Naive thymus-derived CD8-positive, alpha-beta T cell (primary cell): ENCODE results near the gene RSRC1. TPM values are rescaled to one million over a fixed set of nuclear protein-coding genes. Genes with fewer than 3 reads are reported as not detected.

Source experiments
- ATAC-seq, 2 donors: fragments of 150-1000 bp; cut with Tn5 transposase in 1 of 2; sonication (Bioruptor Pico), chemical (Tn5 transposase) in 1 of 2; 1 replicate in 1 of 2; 2 replicates in 1 of 2; pipeline ENCODE4 v1.10.0; 2021; ENCODE audit warnings: mild to moderate bottlenecking in 2 of 2, moderate library complexity in 2 of 2
- POLR2A ChIA-PET: fragments of 350-600 bp; sonication (Branson Sonifier 250); formaldehyde crosslinking; loops from one replicate; lab custom pipeline; 2021; ENCODE audit warnings: antibody characterized with exemption; lab: Charles Lee
- DNase-seq, 10 donors: peaks; one replicate each; pipeline versions ENCODE4 v3.0.0 to v3.0.0-alpha.2; 2020 to 2022
- H3K27ac Mint-ChIP-seq, 10 donors: one replicate each; pipeline ENCODE4 v1.8.0; 2020 to 2022; ENCODE audit warnings: mild to moderate bottlenecking in 10 of 10, mixed read lengths in 10 of 10, moderate library complexity in 4 of 10, inconsistent platforms in 1 of 10
- H3K27me3 Mint-ChIP-seq, 5 donors: one replicate each; pipeline ENCODE4 v1.8.0; 2021 to 2022; ENCODE audit warnings: mixed read lengths in 5 of 5
- H3K36me3 Mint-ChIP-seq, 3 donors: one replicate each; pipeline ENCODE4 v1.8.0; 2020 to 2022; ENCODE audit warnings: mixed read lengths in 3 of 3, mild to moderate bottlenecking in 2 of 3, inconsistent platforms in 1 of 3
- H3K4me1 Mint-ChIP-seq, 4 donors: one replicate each; pipeline ENCODE4 v1.8.0; 2021 to 2022; ENCODE audit warnings: mixed read lengths in 4 of 4
- H3K4me3 Mint-ChIP-seq, 10 donors: one replicate each; pipeline ENCODE4 v1.8.0; 2020 to 2022; ENCODE audit warnings: mild to moderate bottlenecking in 10 of 10, mixed read lengths in 10 of 10, moderate library complexity in 6 of 10, inconsistent platforms in 1 of 10
- H3K9me3 Mint-ChIP-seq, 9 donors: one replicate each; pipeline ENCODE4 v1.8.0; 2020 to 2022; ENCODE audit warnings: mixed read lengths in 9 of 9, mild to moderate bottlenecking in 3 of 9, inconsistent platforms in 1 of 9, moderate library complexity in 1 of 9
- polyA plus RNA-seq, 3 donors: library from polyadenylated mRNA; unstranded; fragments of 300-500 nt; fragmentation: Illumina TruSeq; gene quantifications; one replicate each; pipeline ENCODE4 v1.2.3, GENCODE V29; 2021
- total RNA-seq, 8 experiments: library from RNA in 2 of 8; stranded (reverse) in 2 of 8; gene quantifications; one replicate each; pipeline ENCODE4 v1.2.3 and lab custom pipeline; 2021 to 2026

Gene RSRC1
- total and polyA plus RNA-seq, 5 experiments from 2014 or later: 30.2 to 38.3 (median 32.6) TPM

DNA sequence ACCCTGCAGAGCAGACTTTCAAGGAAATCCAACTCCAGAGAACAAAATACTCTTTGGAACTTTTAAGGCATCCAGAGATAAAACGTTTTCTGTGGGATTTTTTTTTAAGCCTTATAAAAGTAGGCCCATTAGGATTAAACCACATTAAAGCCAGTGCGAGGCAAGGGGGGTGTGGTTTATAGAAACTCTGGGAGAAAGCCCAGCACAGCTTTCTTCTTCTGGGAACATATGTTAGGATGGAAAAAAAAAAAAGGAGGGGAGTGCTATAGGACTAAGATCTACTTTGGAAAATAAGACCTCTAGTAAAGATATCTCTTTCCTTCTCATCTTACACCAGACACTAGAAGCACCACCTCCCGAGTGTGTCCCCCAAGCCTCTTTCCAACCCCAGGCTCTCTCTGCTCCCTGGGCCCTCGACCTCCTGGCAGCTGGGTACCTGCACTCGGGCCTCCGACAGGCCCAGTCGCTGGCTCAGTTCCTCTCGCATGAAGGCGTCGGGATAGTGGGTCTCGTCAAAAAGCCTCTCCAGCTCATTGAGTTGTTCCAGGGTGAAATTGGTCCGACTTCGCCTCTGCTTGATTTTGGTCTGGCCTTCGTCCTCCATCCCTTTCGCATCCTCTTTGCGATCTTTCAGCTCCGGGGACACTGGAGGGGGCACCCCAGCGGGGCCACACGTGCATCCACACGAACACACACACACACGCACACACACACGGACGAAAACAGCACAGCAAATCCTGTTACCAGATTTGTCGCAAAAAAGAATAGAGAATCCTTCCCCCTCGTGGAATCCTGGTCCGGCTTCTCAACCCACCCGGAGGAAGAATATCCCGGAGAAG lies 7.4 kb upstream of the RSRC1 start:
- ATAC-seq: no peak
- Mint-ChIP-seq H3K36me3 (peaks cover 0 to 24% (median 19%) of the 10 kb centered on the region in 3 donors), H3K27ac (peak overlapping the region in 4 of 10 donors; percentile 29 to 86 (median 74)), H3K27me3 (peaks cover 73 to 99% (median 83%) of the 10 kb centered on the region in 5 donors), H3K9me3 (peaks cover 0 to 37% (median 0%) of the 10 kb centered on the region in 9 donors), H3K4me1 (peaks cover 30 to 61% (median 51%) of the 10 kb centered on the region in 4 donors), H3K4me3 (peak overlapping the region; percentile 30 to 69 (median 45))
- no peak for DNase-seq
- POLR2A ChIA-PET: no interaction called here

DNA sequence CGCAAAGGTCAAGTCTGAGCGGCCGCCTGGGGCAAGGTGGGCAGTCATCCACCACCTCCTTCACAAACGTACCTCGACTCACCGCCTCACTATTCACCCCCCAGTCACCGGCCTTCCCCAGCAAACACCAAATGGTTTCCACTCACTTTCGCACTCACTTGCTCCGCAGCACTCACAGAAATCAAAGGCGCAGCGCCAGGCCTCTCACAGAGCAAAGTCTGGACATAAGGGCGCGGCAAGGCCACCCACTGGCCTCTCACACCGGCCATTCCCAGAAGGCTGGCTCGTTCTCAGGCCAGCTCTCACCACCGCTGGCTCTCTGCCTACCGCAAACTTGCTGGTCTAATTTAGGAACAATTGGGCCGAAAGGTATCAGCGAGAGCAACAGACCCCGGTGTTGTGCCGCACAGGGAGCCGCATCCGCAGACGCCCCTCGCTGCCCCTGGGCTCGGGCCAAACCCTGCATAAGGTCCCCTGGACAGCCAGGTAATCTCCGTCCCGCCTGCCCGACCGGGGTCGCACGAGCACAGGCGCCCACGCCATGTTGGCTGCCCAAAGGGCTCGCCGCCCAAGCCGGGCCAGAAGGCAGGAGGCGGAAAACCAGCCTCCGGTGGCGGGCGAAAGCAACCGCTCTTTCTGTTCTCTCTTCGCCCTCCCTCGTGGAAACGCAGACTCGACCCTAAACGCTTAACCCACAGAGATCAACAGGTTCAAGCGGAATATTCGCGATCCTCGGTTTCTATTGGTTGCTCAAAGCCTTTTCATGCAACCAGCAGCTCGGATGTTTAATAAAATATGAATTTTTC lies 6.6 kb upstream of the RSRC1 start:
- peak in 3 of 10 donors; percentile 5 to 27 (median 27) for DNase-seq
- Mint-ChIP-seq H3K36me3 (peaks cover 0 to 24% (median 19%) of the 10 kb centered on the region in 3 donors), H3K9me3 (peaks cover 0 to 30% (median 0%) of the 10 kb centered on the region in 9 donors), H3K4me3 (peak overlapping the region; percentile 22 to 72 (median 66)), H3K27ac (peak overlapping the region in 3 of 10 donors; percentile 74 to 86 (median 74)), H3K4me1 (peaks cover 24 to 55% (median 45%) of the 10 kb centered on the region in 4 donors), H3K27me3 (peaks cover 65 to 99% (median 83%) of the 10 kb centered on the region in 5 donors)
- ATAC-seq: peak; percentile 16 to 21
- POLR2A ChIA-PET: no interaction called here

DNA sequence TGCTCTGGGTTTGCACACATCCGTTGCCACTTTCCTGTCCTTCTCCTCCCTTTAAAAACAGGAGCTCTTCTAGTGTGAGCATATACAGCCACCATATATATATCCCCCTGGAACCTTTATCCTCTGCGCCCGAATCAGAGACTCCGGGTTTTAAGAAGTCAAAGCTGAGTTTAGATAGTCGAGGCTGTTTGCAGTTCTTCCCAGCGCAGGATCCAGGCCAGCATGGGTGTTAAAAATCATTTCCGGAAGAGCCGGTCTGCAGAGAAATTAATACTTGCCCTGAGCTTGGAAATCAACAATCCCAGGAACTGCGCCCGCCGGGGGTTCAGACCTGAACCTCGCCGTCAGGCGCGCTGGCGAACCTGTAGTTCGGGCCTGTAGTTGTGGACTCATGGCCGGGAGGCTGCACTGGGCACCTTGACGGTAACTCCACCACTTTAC lies 6.0 kb upstream of the RSRC1 start:
- DNase-seq: no peak
- H3K4me3 Mint-ChIP-seq: peak overlapping the region; percentile 22 to 72 (median 64)
- peaks cover 61 to 97% (median 85%) of the 10 kb centered on the region in 5 donors for H3K27me3 Mint-ChIP-seq
- peak overlapping the region in 4 of 10 donors; percentile 2 to 70 (median 40) for H3K27ac Mint-ChIP-seq
- peaks cover 24 to 49% (median 44%) of the 10 kb centered on the region in 4 donors for H3K4me1 Mint-ChIP-seq
- peaks cover 0 to 24% (median 19%) of the 10 kb centered on the region in 3 donors for H3K36me3 Mint-ChIP-seq
- H3K9me3 Mint-ChIP-seq: peaks cover 0 to 30% (median 0%) of the 10 kb centered on the region in 9 donors
- ATAC-seq: peak; percentile 6 to 18
- POLR2A ChIA-PET: interaction anchor here (0.7 kb wide), 1 partner anchor 12 kb away, joined by 3 read pairs; no protein-coding TSS in a partner anchor

DNA sequence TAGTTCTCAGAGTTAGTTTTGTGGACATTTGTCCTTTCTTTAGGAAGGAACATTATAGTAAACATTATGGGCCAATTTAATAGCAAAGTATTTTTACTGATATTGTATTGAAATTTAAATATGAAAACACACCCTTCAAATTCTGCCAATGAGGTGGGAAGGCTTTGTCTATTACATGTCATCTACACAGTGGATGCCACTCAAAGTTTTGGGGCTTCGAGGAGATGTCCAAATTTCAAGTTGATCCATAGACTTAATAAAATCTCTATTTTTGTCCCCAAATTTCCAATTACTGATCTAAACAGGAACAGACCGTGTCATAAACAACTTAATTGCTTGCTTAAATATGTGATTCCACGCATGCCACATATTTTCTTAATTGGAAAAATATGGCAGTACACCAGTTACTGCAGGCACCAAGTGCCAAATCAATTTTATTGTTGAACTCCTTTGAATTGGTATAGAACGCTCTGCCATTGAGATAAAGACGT lies 5.4 kb upstream of the RSRC1 start:
- Mint-ChIP-seq H3K9me3 (peaks cover 0 to 30% (median 1%) of the 10 kb centered on the region in 9 donors), H3K4me1 (peaks cover 24 to 53% (median 45%) of the 10 kb centered on the region in 4 donors), H3K27ac (peak overlapping the region in 4 of 10 donors; percentile 2 to 66 (median 34)), H3K27me3 (peaks cover 56 to 93% (median 81%) of the 10 kb centered on the region in 5 donors), H3K4me3 (peak overlapping the region; percentile 22 to 87 (median 66)), H3K36me3 (peaks cover 0 to 24% (median 19%) of the 10 kb centered on the region in 3 donors)
- POLR2A ChIA-PET: interaction anchor here (0.7 kb wide), 1 partner anchor 12 kb away, joined by 3 read pairs; no protein-coding TSS in a partner anchor
- ATAC-seq: no peak
- peak in 1 of 10 donors; percentile 14 for DNase-seq

DNA sequence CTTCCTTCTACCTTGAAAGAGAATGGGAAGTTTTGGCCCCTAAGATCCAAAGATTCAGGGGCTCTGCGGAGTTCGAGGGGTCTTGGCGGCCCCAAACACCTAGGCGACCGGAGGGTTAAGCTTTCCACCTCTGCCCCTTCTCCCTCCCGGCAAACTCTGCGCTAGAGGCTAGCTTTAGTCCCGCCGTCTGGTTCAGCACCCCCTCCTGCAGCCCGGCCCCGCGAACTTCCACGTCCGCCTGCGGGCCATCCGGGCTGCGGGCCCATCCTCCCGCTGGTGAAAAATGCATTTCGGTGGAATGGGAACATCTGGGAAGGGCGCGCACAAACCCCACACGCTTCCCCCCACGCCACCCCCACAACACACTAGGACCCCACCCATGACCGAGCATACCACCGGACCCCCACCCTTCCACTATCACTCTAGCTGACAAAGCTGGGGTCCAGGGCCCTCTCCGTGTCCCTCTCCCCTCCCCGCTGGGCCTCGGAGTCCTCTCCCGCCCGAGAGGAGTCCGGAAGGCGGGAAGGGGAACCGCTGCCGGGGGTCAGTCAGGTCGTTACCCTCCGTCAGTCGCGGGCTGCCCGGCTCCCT lies 4.7 kb upstream of the RSRC1 start:
- H3K36me3 Mint-ChIP-seq: peaks cover 0 to 30% (median 22%) of the 10 kb centered on the region in 3 donors
- POLR2A ChIA-PET: interaction anchor here (0.6 kb wide), 1 partner anchor 599 kb away, joined by 4 read pairs; no protein-coding TSS in a partner anchor
- DNase-seq (peak in 1 of 10 donors; percentile 8), ATAC-seq (no peak)
- peaks cover 49 to 92% (median 77%) of the 10 kb centered on the region in 5 donors for H3K27me3 Mint-ChIP-seq
- H3K4me1 Mint-ChIP-seq: peaks cover 29 to 59% (median 51%) of the 10 kb centered on the region in 4 donors
- H3K9me3 Mint-ChIP-seq: peaks cover 0 to 31% (median 2%) of the 10 kb centered on the region in 9 donors
- H3K4me3 Mint-ChIP-seq: peak overlapping the region; percentile 12 to 87 (median 56)
- H3K27ac Mint-ChIP-seq: peak overlapping the region in 1 of 10 donors; percentile 19

DNA sequence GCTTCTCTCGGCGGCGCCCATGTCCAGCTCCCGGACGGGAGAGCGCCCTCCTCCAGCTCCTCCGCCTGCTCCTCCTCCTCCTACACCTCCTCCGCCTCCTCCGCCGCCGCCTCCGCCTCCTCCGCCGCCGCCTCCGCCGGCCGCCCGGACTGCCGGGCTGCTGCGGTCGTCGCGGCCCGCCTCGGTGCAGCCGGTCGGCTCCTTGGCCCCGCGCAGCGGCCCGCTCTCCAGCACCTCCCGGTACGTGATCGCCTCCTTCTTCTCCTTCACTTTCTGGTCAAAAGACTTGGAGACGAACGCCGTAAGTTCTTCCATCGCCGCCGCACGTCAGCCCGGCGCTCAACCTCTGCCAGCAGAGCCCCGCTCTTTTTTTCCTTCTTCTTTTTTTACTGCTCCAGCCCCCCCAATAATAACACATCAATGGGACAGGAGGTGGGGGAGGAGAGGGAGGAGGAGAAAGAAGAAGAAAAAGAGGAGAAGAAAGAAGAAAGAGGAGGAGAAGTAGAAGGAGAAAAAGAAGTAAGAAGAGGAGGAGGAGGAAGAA lies 4.1 kb upstream of the RSRC1 start:
- Mint-ChIP-seq H3K36me3 (peaks cover 0 to 30% (median 22%) of the 10 kb centered on the region in 3 donors), H3K9me3 (peaks cover 0 to 27% (median 2%) of the 10 kb centered on the region in 9 donors), H3K4me1 (peaks cover 29 to 64% (median 55%) of the 10 kb centered on the region in 4 donors), H3K4me3 (peak overlapping the region; percentile 75 to 90 (median 84)), H3K27ac (peak overlapping the region in 2 of 10 donors; percentile 19 to 91), H3K27me3 (peaks cover 45 to 86% (median 72%) of the 10 kb centered on the region in 5 donors)
- DNase-seq (peak in 4 of 10 donors; percentile 15 to 27 (median 22)), ATAC-seq (no peak)
- POLR2A ChIA-PET: interaction anchor here (0.6 kb wide), 1 partner anchor 598 kb away, joined by 4 read pairs; no protein-coding TSS in a partner anchor

DNA sequence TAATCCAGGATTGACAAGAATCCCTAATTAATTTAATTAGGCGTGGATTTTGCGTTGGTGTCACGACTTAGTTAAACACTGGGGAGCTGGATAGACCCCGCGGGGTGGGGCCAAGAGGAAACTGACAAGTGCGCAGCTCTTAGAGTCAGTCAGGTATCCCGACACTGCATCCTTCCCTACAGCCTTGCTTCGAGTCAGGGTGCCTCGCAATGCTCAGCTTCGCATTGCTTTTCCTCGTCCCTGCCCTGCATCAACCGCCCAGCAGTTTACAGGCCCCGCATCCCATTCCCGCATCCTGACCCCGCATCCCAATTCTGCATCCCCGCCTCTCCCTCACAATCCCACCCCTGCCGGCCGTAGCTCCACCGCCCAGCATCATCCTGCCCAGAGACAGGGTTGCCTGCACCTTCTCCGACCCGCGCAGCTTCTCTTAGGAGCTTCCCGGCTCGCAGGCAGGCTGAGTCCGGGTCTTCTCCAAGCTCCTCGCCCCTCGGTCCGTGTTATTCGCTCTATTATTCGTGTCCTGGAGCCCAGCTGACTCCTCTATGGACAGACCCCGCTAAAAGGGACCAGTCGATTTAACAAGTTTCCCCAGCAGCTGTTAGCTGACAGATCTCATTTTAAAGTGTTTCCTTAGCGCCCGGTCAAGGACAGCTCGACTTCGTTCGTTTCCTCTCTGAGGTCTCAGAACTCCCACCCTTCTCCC lies 3.0 kb upstream of the RSRC1 start:
- Mint-ChIP-seq H3K27ac (peak overlapping the region in 4 of 10 donors; percentile 4 to 91 (median 28)), H3K4me1 (peaks cover 36 to 76% (median 67%) of the 10 kb centered on the region in 4 donors), H3K9me3 (peaks cover 0 to 27% (median 2%) of the 10 kb centered on the region in 9 donors), H3K4me3 (peak overlapping the region; percentile 54 to 90 (median 78)), H3K36me3 (peaks cover 0 to 30% (median 22%) of the 10 kb centered on the region in 3 donors), H3K27me3 (peaks cover 40 to 75% (median 61%) of the 10 kb centered on the region in 5 donors)
- ATAC-seq (no peak), DNase-seq (peak in 2 of 10 donors; percentile 22 to 34)
- POLR2A ChIA-PET: interaction anchor here (0.9 kb wide), 1 partner anchor 11 kb away, joined by 4 read pairs; no protein-coding TSS in a partner anchor

DNA sequence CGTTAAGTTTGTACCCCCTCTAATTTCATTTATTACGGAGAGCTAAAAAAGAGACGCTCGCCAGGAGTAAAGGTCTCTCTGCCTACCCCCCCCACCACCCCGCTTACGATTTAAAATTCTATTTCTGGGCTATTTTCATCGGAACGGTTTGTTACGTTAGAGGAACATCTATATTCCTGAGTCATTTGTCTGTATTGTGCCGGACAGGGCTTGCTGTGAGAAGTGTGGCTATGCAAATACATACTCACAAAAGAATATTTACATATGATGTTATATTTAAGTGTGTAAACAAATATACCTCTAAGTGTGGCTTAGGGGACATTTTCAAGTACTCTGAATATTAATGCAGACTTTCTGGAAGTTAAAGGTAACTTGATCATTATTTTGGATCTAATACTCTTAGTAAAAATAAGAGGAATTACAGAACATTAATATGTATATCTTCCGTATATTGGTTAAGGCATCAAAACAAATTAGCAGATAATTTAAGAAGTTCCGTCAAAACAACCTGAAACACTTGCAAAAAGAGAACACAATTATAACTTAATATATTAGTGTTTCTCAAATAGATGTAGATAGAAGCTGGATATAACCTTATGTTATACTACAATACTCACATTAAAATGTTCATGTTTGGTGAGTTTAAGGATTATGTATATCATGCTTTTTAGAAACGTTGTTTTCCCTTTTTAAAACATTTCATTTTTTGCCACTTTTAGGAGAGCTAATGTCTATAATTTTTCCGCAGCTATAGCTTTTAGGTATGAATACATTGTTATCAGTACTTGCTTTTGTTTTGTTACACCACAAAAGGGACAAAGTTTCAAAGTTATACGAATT lies 2.1 kb upstream of the RSRC1 start:
- Mint-ChIP-seq H3K4me1 (peaks cover 40 to 82% (median 71%) of the 10 kb centered on the region in 4 donors), H3K4me3 (peak overlapping the region; percentile 3 to 100 (median 74)), H3K27ac (peak overlapping the region in 2 of 10 donors; percentile 8 to 34), H3K36me3 (peaks cover 4 to 22% (median 22%) of the 10 kb centered on the region in 3 donors), H3K9me3 (peaks cover 0 to 19% (median 2%) of the 10 kb centered on the region in 9 donors), H3K27me3 (peaks cover 33 to 66% (median 52%) of the 10 kb centered on the region in 5 donors)
- POLR2A ChIA-PET: no interaction called here
- ATAC-seq (no peak), DNase-seq (no peak)

DNA sequence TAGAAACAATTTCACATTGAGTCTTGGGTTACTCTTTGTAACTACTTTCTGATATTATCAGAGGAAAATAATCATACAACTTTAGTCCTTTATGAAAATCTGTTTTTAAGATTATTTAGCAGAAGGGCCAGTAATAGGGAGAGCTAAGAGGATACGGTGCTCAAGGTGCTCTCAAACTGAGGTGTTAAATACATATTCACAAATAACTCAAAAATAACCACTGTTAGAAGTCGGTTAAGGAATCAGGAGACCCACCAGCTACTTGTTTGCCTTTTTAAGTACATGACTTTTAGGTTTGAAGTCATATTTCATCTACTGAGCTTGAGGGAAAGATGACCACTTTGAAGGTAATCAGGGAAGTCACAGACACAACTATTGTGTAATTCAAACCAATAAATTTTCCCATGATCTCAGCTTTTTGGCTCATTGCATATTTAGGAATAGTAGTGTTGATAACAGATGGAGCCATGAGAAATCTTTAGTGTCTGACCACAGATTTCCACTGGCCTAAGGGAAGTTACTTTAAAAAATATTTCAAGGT lies 1.4 kb upstream of the RSRC1 start:
- ATAC-seq: no peak
- peaks cover 27 to 59% (median 46%) of the 10 kb centered on the region in 5 donors for H3K27me3 Mint-ChIP-seq
- H3K4me3 Mint-ChIP-seq: peak overlapping the region in 6 of 10 donors; percentile 6 to 100 (median 41)
- peaks cover 37 to 79% (median 68%) of the 10 kb centered on the region in 4 donors for H3K4me1 Mint-ChIP-seq
- DNase-seq: no peak
- peaks cover 0 to 17% (median 2%) of the 10 kb centered on the region in 9 donors for H3K9me3 Mint-ChIP-seq
- H3K27ac Mint-ChIP-seq: no peak overlapping the region
- H3K36me3 Mint-ChIP-seq: peaks cover 10 to 21% (median 18%) of the 10 kb centered on the region in 3 donors
- POLR2A ChIA-PET: interaction anchor here (1.3 to 1.9 kb wide), 3 partner anchors 8 to 19 kb away, joined by 3 to 5 read pairs (median 4); no protein-coding TSS in a partner anchor
